Neural progenitor cell (in vitro differentiated cells): Measurements from ENCODE around the gene SNAP25. TPM values are rescaled to one million over a fixed set of nuclear protein-coding genes. Genes with fewer than 3 reads are reported as not detected.

Experiments
- DNase-seq: peaks from one replicate; pipeline ENCODE4 v3.0.0-alpha.2; 2016; ENCODE audit warnings: low spot score
- H2AFZ ChIP-seq: fragments of 200-600 bp; sonication (generic); replicated peaks from 2 replicates; pipeline ENCODE4 v1.6.1; 2016; ENCODE audit warnings: antibody characterized with exemption
- H3F3A ChIP-seq: fragments of 200-600 bp; sonication (generic); 2 replicates; pipeline ENCODE4 v1.6.1; 2016; ENCODE audit warnings: antibody characterized with exemption, low read depth
- H3K27ac ChIP-seq: fragments of 200-600 bp; sonication (generic); 2 replicates; pipeline ENCODE4 v1.5.1; 2016; ENCODE audit warnings: mild to moderate bottlenecking
- H3K27me3 ChIP-seq: fragments of 200-600 bp; sonication (generic); 2 replicates; pipeline ENCODE4 v1.6.1; 2016; ENCODE audit warnings: mild to moderate bottlenecking, moderate library complexity
- H3K36me3 ChIP-seq: fragments of 200-600 bp; sonication (generic); 2 replicates; pipeline ENCODE4 v1.5.1; 2016
- H3K4me1 ChIP-seq: fragments of 200-600 bp; sonication (generic); 2 replicates; pipeline ENCODE4 v1.6.1; 2016; ENCODE audit warnings: mixed run types
- H3K4me2 ChIP-seq: fragments of 200-600 bp; sonication (generic); 2 replicates; pipeline ENCODE4 v1.6.1; 2016
- H3K4me3 ChIP-seq: fragments of 200-600 bp; sonication (generic); 2 replicates; pipeline ENCODE4 v1.5.1; 2016
- H3K79me2 ChIP-seq: fragments of 200-600 bp; sonication (generic); 2 replicates; pipeline ENCODE4 v1.6.1; 2016; ENCODE audit warnings: low read depth
- H3K9ac ChIP-seq: fragments of 200-600 bp; sonication (generic); 2 replicates; pipeline ENCODE4 v1.6.1; 2016
- H3K9me3 ChIP-seq: fragments of 200-600 bp; sonication (generic); 2 replicates; pipeline ENCODE4 v1.5.1; 2016; ENCODE audit warnings: low read depth
- H4K20me1 ChIP-seq: fragments of 200-600 bp; sonication (generic); 2 replicates; pipeline ENCODE4 v1.6.1; 2016; ENCODE audit warnings: low read depth
- H3K27ac Mint-ChIP-seq: 3 replicates; pipeline ENCODE4 v1.8.0; 2021; ENCODE audit warnings: mixed read lengths
- H3K27me3 Mint-ChIP-seq: 2 replicates; pipeline ENCODE4 v1.8.0; 2022; ENCODE audit warnings: low read depth, mild to moderate bottlenecking, inconsistent platforms, moderate library complexity, mixed read lengths; ENCODE audit not compliant: insufficient read depth
- H3K36me3 Mint-ChIP-seq: 3 replicates; pipeline ENCODE4 v1.8.0; 2021; ENCODE audit warnings: mixed read lengths
- H3K4me1 Mint-ChIP-seq: 3 replicates; pipeline ENCODE4 v1.8.0; 2021; ENCODE audit warnings: mixed read lengths
- H3K4me3 Mint-ChIP-seq: 3 replicates; pipeline ENCODE4 v1.8.0; 2021; ENCODE audit warnings: mild to moderate bottlenecking, moderate library complexity, mixed read lengths
- H3K9me3 Mint-ChIP-seq: 3 replicates; pipeline ENCODE4 v1.8.0; 2020; ENCODE audit warnings: mixed read lengths
- EZH2 ChIP-seq: fragments of 200-600 bp; sonication (generic); IDR thresholded peaks from 2 replicates; pipeline ENCODE4 v1.6.1; 2017; ENCODE audit warnings: antibody characterized with exemption, mild to moderate bottlenecking, moderate library complexity
- EZH2phosphoT487 ChIP-seq: fragments of 200-600 bp; sonication (generic); IDR thresholded peaks from 2 replicates; pipeline ENCODE4 v1.6.1; 2017; ENCODE audit warnings: antibody characterized with exemption
- total RNA-seq: library from RNA; depleted of rRNA; stranded (reverse); fragments of >200 nt; gene quantifications from 2 replicates; pipeline ENCODE4 v1.2.3, GENCODE V29; 2015; ENCODE audit warnings: low replicate concordance
- TF ChIP-seq, protein P1 (sequence below): fragments of 200-600 bp; sonication (generic); IDR thresholded peaks from 2 replicates; pipeline ENCODE4 v1.5.1; 2017; ENCODE audit warnings: antibody characterized with exemption, mild to moderate bottlenecking

The SNAP25 gene
- total RNA-seq, 1 donor from 2014 or later: not detected

DNA sequence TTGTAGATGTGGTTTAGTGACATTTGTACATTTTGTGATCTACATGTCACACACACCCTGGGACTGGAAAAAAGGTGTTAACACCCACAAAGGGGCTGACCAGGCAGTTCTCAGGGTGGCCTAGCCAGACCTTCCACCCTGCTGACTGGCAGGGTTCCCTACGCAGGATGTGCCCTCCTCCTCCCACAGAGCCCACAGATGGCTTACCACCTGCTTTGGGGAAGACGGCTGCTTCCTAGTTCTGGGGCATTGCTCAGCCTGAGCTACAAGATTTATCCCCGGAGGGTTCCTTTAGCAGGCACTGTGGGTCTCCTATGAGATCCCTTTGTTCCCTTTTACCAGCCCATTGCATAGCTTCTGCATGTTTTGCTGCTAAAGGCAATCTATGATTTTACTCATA, 35.1 kb downstream of the SNAP25 start:
- Histone ChIP-seq H3K4me2 (no peak overlapping the region), H3F3A (no peaks in the 10 kb centered on the region), H3K27me3 (no peaks in the 10 kb centered on the region), H3K9ac (no peak overlapping the region), H3K4me1 (no peaks in the 10 kb centered on the region), H3K36me3 (no peaks in the 10 kb centered on the region), H3K4me3 (no peak overlapping the region), H4K20me1 (no peaks in the 10 kb centered on the region), H3K9me3 (no peaks in the 10 kb centered on the region), H3K79me2 (no peaks in the 10 kb centered on the region), H2AFZ (no peak overlapping the region), H3K27ac (no peak overlapping the region)
- H3K27ac Mint-ChIP-seq: no peak overlapping the region
- H3K27me3 Mint-ChIP-seq: no peaks in the 10 kb centered on the region
- no peaks in the 10 kb centered on the region for H3K36me3 Mint-ChIP-seq
- H3K4me3 Mint-ChIP-seq: no peak overlapping the region
- no peaks in the 10 kb centered on the region for H3K4me1 Mint-ChIP-seq
- H3K9me3 Mint-ChIP-seq: no peaks in the 10 kb centered on the region
- no peak for TF ChIP-seq EZH2phosphoT487
- TF ChIP-seq, protein P1, sequence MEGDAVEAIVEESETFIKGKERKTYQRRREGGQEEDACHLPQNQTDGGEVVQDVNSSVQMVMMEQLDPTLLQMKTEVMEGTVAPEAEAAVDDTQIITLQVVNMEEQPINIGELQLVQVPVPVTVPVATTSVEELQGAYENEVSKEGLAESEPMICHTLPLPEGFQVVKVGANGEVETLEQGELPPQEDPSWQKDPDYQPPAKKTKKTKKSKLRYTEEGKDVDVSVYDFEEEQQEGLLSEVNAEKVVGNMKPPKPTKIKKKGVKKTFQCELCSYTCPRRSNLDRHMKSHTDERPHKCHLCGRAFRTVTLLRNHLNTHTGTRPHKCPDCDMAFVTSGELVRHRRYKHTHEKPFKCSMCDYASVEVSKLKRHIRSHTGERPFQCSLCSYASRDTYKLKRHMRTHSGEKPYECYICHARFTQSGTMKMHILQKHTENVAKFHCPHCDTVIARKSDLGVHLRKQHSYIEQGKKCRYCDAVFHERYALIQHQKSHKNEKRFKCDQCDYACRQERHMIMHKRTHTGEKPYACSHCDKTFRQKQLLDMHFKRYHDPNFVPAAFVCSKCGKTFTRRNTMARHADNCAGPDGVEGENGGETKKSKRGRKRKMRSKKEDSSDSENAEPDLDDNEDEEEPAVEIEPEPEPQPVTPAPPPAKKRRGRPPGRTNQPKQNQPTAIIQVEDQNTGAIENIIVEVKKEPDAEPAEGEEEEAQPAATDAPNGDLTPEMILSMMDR: no peak
- no peak for TF ChIP-seq EZH2
- no peak for DNase-seq

DNA sequence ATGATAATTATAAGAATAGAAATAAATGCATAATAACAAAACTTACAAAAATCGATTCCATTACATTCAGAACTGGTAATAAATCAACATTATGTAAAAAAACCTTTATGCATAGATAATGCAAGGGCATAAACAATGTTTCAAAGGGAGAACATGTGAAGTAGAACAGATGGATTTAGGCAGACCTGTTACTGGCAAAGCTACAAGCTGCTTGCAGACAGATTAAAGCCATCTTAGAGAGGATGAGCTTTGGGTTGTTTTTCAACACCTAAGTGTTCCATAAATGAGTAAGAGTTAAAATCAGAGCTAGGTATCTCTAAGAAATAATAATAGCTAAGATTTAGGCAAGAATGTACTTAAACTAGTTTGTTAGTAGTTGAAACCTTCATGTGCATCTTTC, 37.2 kb downstream of the SNAP25 start:
- Histone ChIP-seq H3K9ac (no peak overlapping the region), H3K9me3 (no peaks in the 10 kb centered on the region), H3K79me2 (no peaks in the 10 kb centered on the region), H2AFZ (no peak overlapping the region), H3K4me3 (no peak overlapping the region), H4K20me1 (no peaks in the 10 kb centered on the region), H3K27me3 (no peaks in the 10 kb centered on the region), H3K27ac (no peak overlapping the region), H3K36me3 (no peaks in the 10 kb centered on the region), H3F3A (no peaks in the 10 kb centered on the region), H3K4me1 (no peaks in the 10 kb centered on the region), H3K4me2 (no peak overlapping the region)
- Mint-ChIP-seq H3K36me3 (no peaks in the 10 kb centered on the region), H3K27me3 (no peaks in the 10 kb centered on the region), H3K4me3 (no peak overlapping the region), H3K27ac (no peak overlapping the region), H3K4me1 (no peaks in the 10 kb centered on the region), H3K9me3 (no peaks in the 10 kb centered on the region)
- no peak for DNase-seq
- TF ChIP-seq EZH2: no peak
- no peak for TF ChIP-seq EZH2phosphoT487
- TF ChIP-seq, protein P1: no peak

- no peaks in the 10 kb centered on the region for H3K36me3 Mint-ChIP-seq
- no peak overlapping the region for H3K9ac ChIP-seq
- no peaks in the 10 kb centered on the region for H3K9me3 ChIP-seq
- no peaks in the 10 kb centered on the region for H3K79me2 ChIP-seq
- no peaks in the 10 kb centered on the region for H3K4me1 Mint-ChIP-seq
- H4K20me1 ChIP-seq: no peaks in the 10 kb centered on the region
- H3F3A ChIP-seq: no peaks in the 10 kb centered on the region
- H3K9me3 Mint-ChIP-seq: no peaks in the 10 kb centered on the region
- H2AFZ ChIP-seq: no peak overlapping the region
- H3K4me3 ChIP-seq: no peak overlapping the region
- no peak for DNase-seq
- no peak overlapping the region for H3K4me3 Mint-ChIP-seq
- no peaks in the 10 kb centered on the region for H3K4me1 ChIP-seq
- H3K27ac Mint-ChIP-seq: no peak overlapping the region
- no peak overlapping the region for H3K27ac ChIP-seq
- H3K27me3 Mint-ChIP-seq: no peaks in the 10 kb centered on the region
- H3K4me2 ChIP-seq: no peak overlapping the region
- TF ChIP-seq, protein P1: no peak
- TF ChIP-seq EZH2phosphoT487: no peak
- no peak for TF ChIP-seq EZH2
- no peaks in the 10 kb centered on the region for H3K27me3 ChIP-seq
- H3K36me3 ChIP-seq: no peaks in the 10 kb centered on the region
Measured at GRCh38 chr20:10259166-10259565, 40.5 kb downstream of the SNAP25 start.
